T-helper 1 cell treated with Interleukin-12 subunit alpha and Interleukin-12 subunit beta and Interleukin-4 antibody, amounts not matched to agents 30 ng/mL and 1 ng/mL, for 36 hours (primary cell): ENCODE measurements around the gene TMEM50B. TPM values are rescaled to one million over a fixed set of nuclear protein-coding genes. Genes with fewer than 3 reads are reported as not detected.

Experiments
- intact Hi-C: fragments of 100-400 bp; cut with micrococcal nuclease; formaldehyde crosslinking; loops from one replicate; pipeline ENCODE4 v1.15.1; 2024
- total RNA-seq: library from RNA; stranded (reverse); gene quantifications from 2 replicates; pipeline ENCODE4 v1.2.3, GENCODE V29; 2022

The TMEM50B gene
- total RNA-seq, 1 donor from 2014 or later: 37.8 TPM

DNA sequence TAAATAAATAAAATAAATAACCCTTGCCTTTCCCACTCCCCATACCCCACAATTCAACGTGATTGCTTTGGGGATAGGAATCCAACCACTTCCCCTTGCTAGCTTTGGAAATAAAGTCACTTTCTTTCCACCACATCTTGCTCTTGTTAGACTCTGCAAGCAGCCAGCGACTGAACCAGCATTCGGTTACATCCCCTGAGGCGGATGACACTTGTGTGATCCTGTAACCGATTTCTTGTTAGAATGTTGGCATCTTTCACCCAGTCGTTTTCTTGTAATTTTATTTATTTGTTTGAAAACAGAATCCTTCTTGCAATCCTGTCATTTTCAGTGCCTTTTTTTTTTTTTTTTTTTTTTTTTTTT lies 78.2 kb downstream of the TMEM50B start:
- intact Hi-C loops: loop anchor here (5.0 kb wide), 1 partner anchor 76 kb away; the partner anchor contains the start of gene TMEM50B

Other genes starting within 250 kb of the TMEM50B start
- 33.9 and 35.7 TPM in 2 replicates for gene IL10RB, start 213.6 kb downstream of the TMEM50B start, total RNA-seq
- 30.3 and 34.7 TPM in 2 replicates for gene IFNAR1, start 155.0 kb downstream of the TMEM50B start, total RNA-seq
- gene IFNGR2, start 76.6 kb downstream of the TMEM50B start, total RNA-seq: 4.1 and 4.2 TPM in 2 replicates
- 0.15 and 0.17 TPM in 2 replicates for gene DNAJC28, start 11.7 kb upstream of the TMEM50B start, total RNA-seq
- 110 and 115 TPM in 2 replicates for gene GART, start 62.1 kb upstream of the TMEM50B start, total RNA-seq
- 341 and 345 TPM in 2 replicates for gene SON, start 63.1 kb upstream of the TMEM50B start, total RNA-seq
- 29.5 and 31.5 TPM in 2 replicates for gene DONSON, start 108.7 kb upstream of the TMEM50B start, total RNA-seq
- 25.9 and 34.6 TPM in 2 replicates for gene CRYZL1, start 161.8 kb upstream of the TMEM50B start, total RNA-seq
- 2.3 and 2.4 TPM in 2 replicates for gene ITSN1, start 162.5 kb upstream of the TMEM50B start, total RNA-seq